ENCODE measurements around the gene DCXR. TPM values are rescaled to one million over a fixed set of nuclear protein-coding genes. Genes with fewer than 3 reads are reported as not detected.

The DCXR gene
- total and polyA plus RNA-seq, 2 of the 13 experiments (the other 11 are each of a cell fraction or from before 2014, with no cell fraction given): 287 to 311 TPM

- TF ChIP-seq IRF9 (CRISPR knock-in tag; IDR thresholded peaks at IDR 0.05; ENCODE audit: borderline replicate concordance): no peak
- no peak for TF ChIP-seq NR2F1 (CRISPR knock-in tag; IDR thresholded peaks at IDR 0.05)
- TF ChIP-seq THAP7 (CRISPR knock-in tag; IDR thresholded peaks at IDR 0.05): no peak
- no peak for TF ChIP-seq CENPBD1 (CRISPR knock-in tag; IDR thresholded peaks at IDR 0.05; ENCODE audit: borderline replicate concordance, low read depth)
- TF ChIP-seq HDAC1 (CRISPR knock-in tag; IDR thresholded peaks at IDR 0.05): no peak; the same call in 1 of the 2 replicates
- TF ChIP-seq ZNF329 (CRISPR knock-in tag; IDR thresholded peaks at IDR 0.05; ENCODE audit: low read depth): no peak
- TF ChIP-seq PRDM10 (CRISPR knock-in tag; IDR thresholded peaks at IDR 0.05; ENCODE audit: low read depth): 0 out of 2 replicates have a peak, but pooled peaks have one; percentile 19
- TF ChIP-seq E2F2 (CRISPR knock-in tag; IDR thresholded peaks at IDR 0.05; ENCODE audit: borderline replicate concordance): no peak
- TF ChIP-seq CSRNP1 (CRISPR knock-in tag; IDR thresholded peaks at IDR 0.05): no peak
- TF ChIP-seq PAWR (CRISPR knock-in tag; IDR thresholded peaks at IDR 0.05; ENCODE audit: borderline replicate concordance): no peak
- TF ChIP-seq FOXM1 (CRISPR knock-in tag; IDR thresholded peaks at IDR 0.05): no peak
- no peak for TF ChIP-seq ELF1 (CRISPR knock-in tag; IDR thresholded peaks at IDR 0.05)
- no peak for TF ChIP-seq HIVEP1 (CRISPR knock-in tag; IDR thresholded peaks at IDR 0.05)
- no peak for TF ChIP-seq ZFAT (CRISPR knock-in tag; conservative IDR thresholded peaks at IDR 0.05)
- no peak for TF ChIP-seq CHD4 (IDR thresholded peaks at IDR 0.05; ENCODE audit: borderline replicate concordance, low read length)
Observed at GRCh38 chr17:82039695-82040299, 2.3 kb upstream of the DCXR start (continued).
